Left kidney (tissue), 2 donors: Measurements from ENCODE around the gene ANKRD60. TPM values are rescaled to one million over a fixed set of nuclear protein-coding genes. Genes with fewer than 3 reads are reported as not detected.

Experiments
- DNase-seq: peaks from one replicate; pipeline ENCODE4 v3.0.0-alpha.2; 2013
- polyA plus RNA-seq: library from polyadenylated mRNA; unstranded; fragments of 120-200 nt; gene quantifications from one replicate; pipeline ENCODE4 v1.2.1, GENCODE V29; 2013; ENCODE audit not compliant: insufficient read length

The ANKRD60 gene
- polyA plus RNA-seq, 1 donor: not detected

- no peak for DNase-seq
Measured at GRCh38 chr20:58194175-58194791, 34.2 kb downstream of the ANKRD60 start.

- no peak for DNase-seq
Measured at GRCh38 chr20:58192567-58192966, 35.9 kb downstream of the ANKRD60 start.

GRCh38 chr20:58192065-58192464 is 36.4 kb downstream of the ANKRD60 start:
- no peak for DNase-seq

- no peak for DNase-seq
Measured at GRCh38 chr20:58188527-58188926, 39.9 kb downstream of the ANKRD60 start.

- no peak for DNase-seq
Measured at GRCh38 chr20:58184984-58185383, 43.5 kb downstream of the ANKRD60 start.

GRCh38 chr20:58184063-58184462 is 44.4 kb downstream of the ANKRD60 start:
- DNase-seq: no peak

GRCh38 chr20:58182521-58183140 is 45.8 kb downstream of the ANKRD60 start:
- DNase-seq: no peak

- no peak for DNase-seq
Measured at GRCh38 chr20:58179432-58180099, 48.9 kb downstream of the ANKRD60 start.

- no peak for DNase-seq
Measured at GRCh38 chr20:58179083-58179431, 49.4 kb downstream of the ANKRD60 start.

- DNase-seq: no peak
Measured at GRCh38 chr20:58177799-58178198, 50.7 kb downstream of the ANKRD60 start.

- DNase-seq: no peak
Measured at GRCh38 chr20:58175836-58176235, 52.6 kb downstream of the ANKRD60 start.

GRCh38 chr20:58175425-58175824 is 53.0 kb downstream of the ANKRD60 start:
- no peak for DNase-seq

- no peak for DNase-seq
Measured at GRCh38 chr20:58174708-58175280, 53.7 kb downstream of the ANKRD60 start.

GRCh38 chr20:58173930-58174707 is 54.3 kb downstream of the ANKRD60 start:
- no peak for DNase-seq

GRCh38 chr20:58173091-58173490 is 55.4 kb downstream of the ANKRD60 start:
- DNase-seq: no peak

GRCh38 chr20:58171796-58172425 is 56.5 kb downstream of the ANKRD60 start:
- DNase-seq: no peak

GRCh38 chr20:58169450-58169849 is 59.0 kb downstream of the ANKRD60 start:
- no peak for DNase-seq

- no peak for DNase-seq
Measured at GRCh38 chr20:58168843-58169242, 59.6 kb downstream of the ANKRD60 start.

- no peak for DNase-seq
Measured at GRCh38 chr20:58167759-58168158, 60.7 kb downstream of the ANKRD60 start.
